Suppressor macrophage treated with lipopolysaccharide for 1 hour (primary cell): ENCODE measurements around the gene AKNAD1.

Experiments used
- DNase-seq, 3 donors: peaks; one replicate each; pipeline ENCODE4 v3.0.0-alpha.2; 2020 to 2022

The AKNAD1 gene

GRCh38 chr1:108780937-108781574 is 75.8 kb downstream of the AKNAD1 start:
- no peak for DNase-seq

GRCh38 chr1:108779455-108779854 is 77.4 kb downstream of the AKNAD1 start:
- no peak for DNase-seq

GRCh38 chr1:108777839-108778238 is 79.1 kb downstream of the AKNAD1 start:
- no peak for DNase-seq

GRCh38 chr1:108767708-108768107 is 89.2 kb downstream of the AKNAD1 start:
- no peak for DNase-seq

GRCh38 chr1:108767115-108767514 is 89.8 kb downstream of the AKNAD1 start:
- no peak for DNase-seq
